ENCODE measurements around the gene CHD3. TPM values are rescaled to one million over a fixed set of nuclear protein-coding genes. Genes with fewer than 3 reads are reported as not detected.

CHD3 gene
- total RNA-seq, 1 donor from 2014 or later, result 119 TPM

DNA sequence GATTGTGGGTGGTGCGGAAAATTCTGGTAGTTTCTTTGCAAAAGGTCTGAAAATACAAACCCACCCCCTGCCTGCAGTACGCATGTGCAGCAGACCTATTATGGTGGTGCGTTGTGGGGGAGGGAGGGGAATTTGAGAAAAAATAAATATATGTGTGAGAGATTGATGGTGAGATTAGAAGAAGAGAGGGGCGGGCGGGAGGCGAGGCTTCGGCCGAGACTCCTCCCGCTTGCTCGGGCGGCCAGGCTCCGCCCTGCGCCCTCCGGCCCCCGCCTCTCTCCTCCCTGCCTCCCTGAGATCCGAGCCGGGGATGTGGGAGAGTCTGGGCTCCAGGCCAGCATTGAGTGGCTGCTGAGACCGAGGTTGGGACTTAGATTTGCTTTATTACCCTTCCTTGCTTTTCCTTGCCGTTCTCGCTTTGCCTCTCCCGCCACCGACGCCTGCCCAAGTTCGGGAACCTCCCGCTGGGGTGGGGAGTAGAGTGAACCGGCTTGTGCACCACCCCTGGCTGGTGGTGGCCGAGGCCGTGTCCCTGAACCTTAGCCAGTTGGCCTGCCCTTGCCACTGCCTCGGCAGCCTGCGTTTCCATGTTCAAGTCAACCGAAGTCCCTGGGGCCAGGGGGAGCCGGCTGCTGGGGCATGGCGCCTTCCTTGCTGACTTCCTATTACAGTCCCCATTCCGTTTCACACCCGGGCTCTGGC is 956 bp upstream of the CHD3 start:
- Mint-ChIP-seq H3K36me3 (ENCODE audit: insufficient read depth) (peaks cover 11% of the 10 kb centered on the region), H3K4me1 (ENCODE audit: low read depth) (peaks cover 3% of the 10 kb centered on the region), H3K4me3 (ENCODE audit: low read depth) (no peak overlapping the region), H3K27ac (no peak overlapping the region), H3K9me3 (ENCODE audit: low read depth) (no peaks in the 10 kb centered on the region), H3K27me3 (no peaks in the 10 kb centered on the region)
- TF ChIP-seq, protein P1, sequence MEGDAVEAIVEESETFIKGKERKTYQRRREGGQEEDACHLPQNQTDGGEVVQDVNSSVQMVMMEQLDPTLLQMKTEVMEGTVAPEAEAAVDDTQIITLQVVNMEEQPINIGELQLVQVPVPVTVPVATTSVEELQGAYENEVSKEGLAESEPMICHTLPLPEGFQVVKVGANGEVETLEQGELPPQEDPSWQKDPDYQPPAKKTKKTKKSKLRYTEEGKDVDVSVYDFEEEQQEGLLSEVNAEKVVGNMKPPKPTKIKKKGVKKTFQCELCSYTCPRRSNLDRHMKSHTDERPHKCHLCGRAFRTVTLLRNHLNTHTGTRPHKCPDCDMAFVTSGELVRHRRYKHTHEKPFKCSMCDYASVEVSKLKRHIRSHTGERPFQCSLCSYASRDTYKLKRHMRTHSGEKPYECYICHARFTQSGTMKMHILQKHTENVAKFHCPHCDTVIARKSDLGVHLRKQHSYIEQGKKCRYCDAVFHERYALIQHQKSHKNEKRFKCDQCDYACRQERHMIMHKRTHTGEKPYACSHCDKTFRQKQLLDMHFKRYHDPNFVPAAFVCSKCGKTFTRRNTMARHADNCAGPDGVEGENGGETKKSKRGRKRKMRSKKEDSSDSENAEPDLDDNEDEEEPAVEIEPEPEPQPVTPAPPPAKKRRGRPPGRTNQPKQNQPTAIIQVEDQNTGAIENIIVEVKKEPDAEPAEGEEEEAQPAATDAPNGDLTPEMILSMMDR (IDR thresholded peaks at IDR 0.05; ENCODE audit: unreplicated experiment), result peak; percentile 11
- peak; percentile 57 for DNase-seq (ENCODE audit: low spot score, unreplicated experiment)

DNA sequence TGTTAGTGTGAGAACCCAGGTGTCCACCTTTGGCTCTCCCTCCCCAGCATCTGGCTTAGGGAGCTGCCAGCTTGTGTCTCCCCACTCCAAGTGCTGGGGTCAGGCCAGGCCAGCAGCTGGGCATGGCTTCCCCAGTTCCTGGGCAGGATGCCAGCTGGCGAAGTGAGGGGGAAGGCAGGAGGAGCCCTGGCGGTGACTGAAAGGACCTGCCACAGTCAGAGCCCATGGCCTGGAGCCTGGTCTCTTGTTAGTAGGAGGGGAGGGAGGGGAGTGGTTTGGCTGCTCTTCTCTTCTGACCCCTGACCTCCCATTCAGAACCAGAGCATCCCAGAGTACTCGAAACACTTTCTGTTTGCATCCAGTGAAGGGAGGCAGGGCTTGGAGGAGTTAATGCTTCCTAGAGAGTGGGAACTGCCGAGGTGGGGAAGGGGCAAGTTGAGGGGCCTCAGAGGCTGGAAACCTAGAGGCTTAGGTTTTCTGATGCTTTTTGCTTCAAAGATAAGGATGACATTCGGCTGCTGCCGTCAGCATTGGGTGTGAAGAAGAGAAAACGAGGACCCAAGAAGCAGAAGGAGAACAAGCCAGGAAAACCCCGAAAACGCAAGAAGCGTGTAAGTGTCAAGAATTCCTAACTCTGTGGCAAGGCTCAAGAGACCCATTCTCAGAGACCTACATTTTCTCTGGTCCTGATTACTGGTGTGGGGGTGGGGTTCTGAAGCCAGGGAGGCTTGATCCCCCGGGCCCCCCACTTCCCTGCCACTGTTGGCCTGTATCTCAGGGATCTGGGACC is 772 bp downstream of the CHD3 start:
- peaks cover 3% of the 10 kb centered on the region for H3K4me1 Mint-ChIP-seq (ENCODE audit: low read depth)
- no peak overlapping the region for H3K4me3 Mint-ChIP-seq (ENCODE audit: low read depth)
- no peak overlapping the region for H3K27ac Mint-ChIP-seq
- TF ChIP-seq, protein P1 (IDR thresholded peaks at IDR 0.05; ENCODE audit: unreplicated experiment), result no peak
- no peak for DNase-seq (ENCODE audit: low spot score, unreplicated experiment)
- H3K9me3 Mint-ChIP-seq (ENCODE audit: low read depth), result no peaks in the 10 kb centered on the region
- H3K27me3 Mint-ChIP-seq, result no peaks in the 10 kb centered on the region
- H3K36me3 Mint-ChIP-seq (ENCODE audit: insufficient read depth), result peaks cover 18% of the 10 kb centered on the region

DNA sequence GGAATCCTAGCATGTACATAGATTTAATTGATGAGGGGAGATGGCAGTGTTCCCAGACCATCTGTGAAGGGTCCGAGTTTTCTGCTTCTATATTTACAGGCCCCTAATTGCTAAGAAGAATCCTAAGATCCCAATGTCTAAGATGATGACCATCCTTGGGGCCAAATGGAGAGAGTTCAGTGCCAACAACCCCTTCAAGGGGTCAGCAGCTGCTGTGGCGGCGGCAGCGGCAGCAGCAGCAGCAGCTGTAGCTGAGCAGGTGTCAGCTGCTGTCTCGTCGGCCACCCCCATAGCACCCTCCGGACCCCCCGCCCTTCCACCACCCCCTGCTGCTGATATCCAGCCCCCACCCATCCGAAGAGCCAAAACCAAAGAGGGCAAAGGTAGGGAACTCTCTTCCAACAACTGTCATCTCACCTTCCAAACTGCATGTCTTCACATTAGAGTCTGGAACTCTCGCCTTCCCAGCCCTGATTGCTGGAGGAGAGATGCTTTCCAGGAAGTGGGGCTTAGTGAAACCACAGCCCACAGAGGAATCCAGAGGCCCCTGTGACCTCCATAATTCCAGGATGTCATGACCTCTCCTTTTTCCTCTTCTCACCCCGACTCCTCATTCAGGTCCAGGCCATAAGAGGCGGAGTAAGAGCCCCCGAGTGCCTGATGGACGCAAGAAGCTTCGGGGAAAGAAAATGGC is 4.7 kb downstream of the CHD3 start:
- H3K9me3 Mint-ChIP-seq (ENCODE audit: low read depth), result no peaks in the 10 kb centered on the region
- H3K36me3 Mint-ChIP-seq (ENCODE audit: insufficient read depth), result peaks cover 40% of the 10 kb centered on the region
- H3K4me1 Mint-ChIP-seq (ENCODE audit: low read depth), result peaks cover 10% of the 10 kb centered on the region
- TF ChIP-seq, protein P1 (IDR thresholded peaks at IDR 0.05; ENCODE audit: unreplicated experiment), result no peak
- DNase-seq (ENCODE audit: low spot score, unreplicated experiment), result no peak
- no peak overlapping the region for H3K27ac Mint-ChIP-seq
- H3K27me3 Mint-ChIP-seq, result no peaks in the 10 kb centered on the region
- no peak overlapping the region for H3K4me3 Mint-ChIP-seq (ENCODE audit: low read depth)

DNA sequence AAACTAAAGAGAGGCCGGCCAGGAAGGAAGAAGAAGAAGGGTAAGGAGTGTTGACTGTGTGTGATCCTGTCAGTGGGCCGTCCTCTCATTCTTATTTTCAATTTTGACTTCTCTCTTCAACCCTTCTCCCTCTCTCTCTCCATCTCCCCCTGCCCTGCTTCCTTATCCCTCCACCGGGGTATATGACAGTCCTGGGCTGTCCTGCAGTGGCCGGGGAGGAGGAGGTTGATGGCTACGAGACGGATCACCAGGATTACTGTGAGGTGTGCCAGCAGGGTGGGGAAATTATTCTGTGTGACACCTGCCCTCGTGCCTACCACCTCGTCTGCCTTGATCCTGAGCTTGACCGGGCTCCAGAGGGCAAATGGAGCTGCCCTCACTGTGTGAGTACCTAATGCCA is 5.6 kb downstream of the CHD3 start:
- no peaks in the 10 kb centered on the region for H3K9me3 Mint-ChIP-seq (ENCODE audit: low read depth)

DNA sequence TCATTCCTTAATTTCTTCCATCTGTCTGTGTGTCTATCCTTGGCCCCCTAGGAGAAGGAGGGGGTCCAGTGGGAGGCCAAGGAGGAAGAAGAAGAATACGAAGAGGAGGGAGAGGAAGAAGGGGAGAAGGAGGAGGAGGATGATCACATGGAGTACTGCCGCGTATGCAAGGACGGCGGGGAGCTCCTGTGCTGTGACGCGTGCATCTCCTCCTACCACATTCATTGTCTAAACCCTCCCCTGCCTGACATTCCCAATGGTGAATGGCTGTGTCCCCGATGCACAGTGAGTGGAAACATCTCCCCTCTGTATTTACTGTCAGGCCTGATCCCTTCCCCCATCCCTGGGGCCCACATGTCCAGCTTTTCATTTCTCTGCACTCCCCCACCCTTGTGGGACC is 6.3 kb downstream of the CHD3 start:
- TF ChIP-seq, protein P1 (IDR thresholded peaks at IDR 0.05; ENCODE audit: unreplicated experiment), result no peak
- no peak for DNase-seq (ENCODE audit: low spot score, unreplicated experiment)
- no peak overlapping the region for H3K27ac Mint-ChIP-seq

More for the DNA sequence above, 5.6 kb downstream of the CHD3 start:
- TF ChIP-seq, protein P1 (IDR thresholded peaks at IDR 0.05; ENCODE audit: unreplicated experiment), result no peak
- DNase-seq (ENCODE audit: low spot score, unreplicated experiment), result no peak
- Mint-ChIP-seq H3K27me3 (no peaks in the 10 kb centered on the region), H3K27ac (no peak overlapping the region), H3K4me1 (ENCODE audit: low read depth) (peaks cover 9% of the 10 kb centered on the region), H3K4me3 (ENCODE audit: low read depth) (no peak overlapping the region), H3K36me3 (ENCODE audit: insufficient read depth) (peaks cover 42% of the 10 kb centered on the region)

More for the DNA sequence above, 6.3 kb downstream of the CHD3 start:
- Mint-ChIP-seq H3K4me3 (ENCODE audit: low read depth) (no peak overlapping the region), H3K9me3 (ENCODE audit: low read depth) (no peaks in the 10 kb centered on the region), H3K4me1 (ENCODE audit: low read depth) (peaks cover 9% of the 10 kb centered on the region), H3K36me3 (ENCODE audit: insufficient read depth) (peaks cover 48% of the 10 kb centered on the region), H3K27me3 (no peaks in the 10 kb centered on the region)
